Psoas muscle (tissue), 8 donors: ENCODE results near the gene ZBTB1. TPM values are rescaled to one million over a fixed set of nuclear protein-coding genes. Genes with fewer than 3 reads are reported as not detected.
A peak's percentile ranks its signal among the peaks of the same experiment; 100 is the strongest.

ENCODE experiments used
- ATAC-seq, 4 donors: fragments of 200-7000 bp; cut with Tn5 transposase; one replicate each; pipeline ENCODE4 v1.9.1; 2020; ENCODE audit warnings: moderate library complexity in 3 of 4, mild to moderate bottlenecking in 2 of 4
- DNase-seq, 2 donors: peaks; one replicate each; pipeline ENCODE4 v3.0.0-alpha.2; 2020
- H3K27ac ChIP-seq: fragments of 200-600 bp; one replicate; pipeline ENCODE4 v1.8.0; 2022
- H3K27me3 ChIP-seq, 3 donors: fragments of 200-600 bp in 1 of 3; one replicate each; pipeline versions ENCODE4 v1.6.1 to v1.8.0; 2013 to 2022; ENCODE audit warnings: low read length in 2 of 3, mild to moderate bottlenecking in 2 of 3, moderate library complexity in 1 of 3; ENCODE audit not compliant: insufficient read depth in 3 of 3
- H3K36me3 ChIP-seq, 2 donors: fragments of 200-600 bp in 1 of 2; one replicate each; pipeline versions ENCODE4 v1.6.1 to v1.8.0; 2013 to 2022; ENCODE audit warnings: low read depth in 1 of 2, mild to moderate bottlenecking in 1 of 2, moderate library complexity in 1 of 2; ENCODE audit not compliant: insufficient read depth in 1 of 2
- H3K4me1 ChIP-seq: fragments of 200-600 bp; one replicate; pipeline ENCODE4 v1.8.0; 2022
- H3K4me3 ChIP-seq: fragments of 200-600 bp; one replicate; pipeline ENCODE4 v1.8.0; 2022; ENCODE audit warnings: mild to moderate bottlenecking
- H3K9me3 ChIP-seq: fragments of 200-600 bp; one replicate; pipeline ENCODE4 v1.8.0; 2022
- WGBS, 3 donors: extraction: QIAGEN DNeasy Blood & Tissue Kit; methylation state at CpG; one replicate each; pipeline versions ENCODE4 v1.1.6 to v1.1.7; 2013; 5-methylcytosine and 5-hydroxymethylcytosine counted together
- intact Hi-C, 2 donors: fragments of 100-400 bp; cut with DNase I; formaldehyde crosslinking; loops; one replicate each; pipeline versions ENCODE4 v1.11.0 to v1.14.2; 2022
- polyA plus RNA-seq, 3 donors: library from polyadenylated mRNA; stranded (reverse); fragments of 200-250 nt; gene quantifications; one replicate each; pipeline ENCODE4 v1.2.3, GENCODE V29; 2013
- total RNA-seq, 4 donors: library from RNA; stranded (reverse); fragmentation: NEBNext Ultra II Directional in 2 of 4; extraction: Animal tissue kit (Norgen Biotek cat#: 25700) in 2 of 4; gene quantifications; one replicate each; pipeline versions ENCODE4 v1.2.1 to v1.2.4, GENCODE V29; 2021 to 2023
- TF ChIP-seq, protein P1 (sequence below): fragments of 200-600 bp; IDR thresholded peaks from one replicate; pipeline ENCODE4 v1.8.0; 2022; ENCODE audit warnings: antibody characterized with exemption
- donor health status: healthy with polysubstance abuse.
- donor health status: DM: no; HTN: no; CAD: no; lungs with moderate emphysema.
- donor health status: Bipolar disorder and iron deficiency.
- donor health status: healthy.
- donor health status: DM: yes; HTN: yes; CAD: no.
- donor health status: DM: no; HTN: no; CAD: no.
- donor health status: DM: no; HTN: no; CAD: no.
- donor health status: DM: yes; HTN: yes; CAD: no.

Gene ZBTB1
- total and polyA plus RNA-seq, 7 donors, result 11.0 to 39.2 (median 19.1) TPM

DNA sequence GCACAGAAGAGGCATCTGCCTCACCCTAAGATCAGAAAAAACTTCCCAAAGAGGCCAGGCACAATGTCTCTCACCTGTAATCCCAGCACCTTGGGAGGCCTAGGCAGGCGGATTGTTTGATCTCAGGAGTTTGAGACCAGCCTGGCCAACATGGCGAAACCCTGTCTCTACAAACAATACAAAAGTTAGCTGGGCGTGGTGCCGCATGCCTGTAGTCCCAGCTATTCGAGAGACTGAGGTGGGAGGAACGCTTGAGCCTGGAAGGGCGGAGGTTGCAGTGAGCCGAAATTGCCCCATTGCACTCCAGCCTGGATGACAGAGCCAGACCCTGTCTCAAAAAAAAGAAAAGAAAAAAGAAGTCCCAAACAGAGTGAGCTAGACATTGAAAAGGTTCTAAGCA lies 4.5 kb downstream of the ZBTB1 start:
- TF ChIP-seq, protein P1, sequence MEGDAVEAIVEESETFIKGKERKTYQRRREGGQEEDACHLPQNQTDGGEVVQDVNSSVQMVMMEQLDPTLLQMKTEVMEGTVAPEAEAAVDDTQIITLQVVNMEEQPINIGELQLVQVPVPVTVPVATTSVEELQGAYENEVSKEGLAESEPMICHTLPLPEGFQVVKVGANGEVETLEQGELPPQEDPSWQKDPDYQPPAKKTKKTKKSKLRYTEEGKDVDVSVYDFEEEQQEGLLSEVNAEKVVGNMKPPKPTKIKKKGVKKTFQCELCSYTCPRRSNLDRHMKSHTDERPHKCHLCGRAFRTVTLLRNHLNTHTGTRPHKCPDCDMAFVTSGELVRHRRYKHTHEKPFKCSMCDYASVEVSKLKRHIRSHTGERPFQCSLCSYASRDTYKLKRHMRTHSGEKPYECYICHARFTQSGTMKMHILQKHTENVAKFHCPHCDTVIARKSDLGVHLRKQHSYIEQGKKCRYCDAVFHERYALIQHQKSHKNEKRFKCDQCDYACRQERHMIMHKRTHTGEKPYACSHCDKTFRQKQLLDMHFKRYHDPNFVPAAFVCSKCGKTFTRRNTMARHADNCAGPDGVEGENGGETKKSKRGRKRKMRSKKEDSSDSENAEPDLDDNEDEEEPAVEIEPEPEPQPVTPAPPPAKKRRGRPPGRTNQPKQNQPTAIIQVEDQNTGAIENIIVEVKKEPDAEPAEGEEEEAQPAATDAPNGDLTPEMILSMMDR, result no peak
- ATAC-seq (no peak), DNase-seq (no peak)
- intact Hi-C loops, result loop anchor here in 1 of 2 donors (10.0 kb wide), 1 partner anchor 164 kb away; no protein-coding TSS in a partner anchor
- no peak overlapping the region for H3K4me3 ChIP-seq
- H3K36me3 ChIP-seq, result no peaks in the 10 kb centered on the region
- no peaks in the 10 kb centered on the region for H3K27me3 ChIP-seq
- peaks cover 62% of the 10 kb centered on the region for H3K4me1 ChIP-seq
- no peaks in the 10 kb centered on the region for H3K9me3 ChIP-seq
- H3K27ac ChIP-seq, result no peak overlapping the region
- WGBS, 3 donors, result 89 to 91% (median 91%) methylated on average over 8 of the region's 8 CpGs

DNA sequence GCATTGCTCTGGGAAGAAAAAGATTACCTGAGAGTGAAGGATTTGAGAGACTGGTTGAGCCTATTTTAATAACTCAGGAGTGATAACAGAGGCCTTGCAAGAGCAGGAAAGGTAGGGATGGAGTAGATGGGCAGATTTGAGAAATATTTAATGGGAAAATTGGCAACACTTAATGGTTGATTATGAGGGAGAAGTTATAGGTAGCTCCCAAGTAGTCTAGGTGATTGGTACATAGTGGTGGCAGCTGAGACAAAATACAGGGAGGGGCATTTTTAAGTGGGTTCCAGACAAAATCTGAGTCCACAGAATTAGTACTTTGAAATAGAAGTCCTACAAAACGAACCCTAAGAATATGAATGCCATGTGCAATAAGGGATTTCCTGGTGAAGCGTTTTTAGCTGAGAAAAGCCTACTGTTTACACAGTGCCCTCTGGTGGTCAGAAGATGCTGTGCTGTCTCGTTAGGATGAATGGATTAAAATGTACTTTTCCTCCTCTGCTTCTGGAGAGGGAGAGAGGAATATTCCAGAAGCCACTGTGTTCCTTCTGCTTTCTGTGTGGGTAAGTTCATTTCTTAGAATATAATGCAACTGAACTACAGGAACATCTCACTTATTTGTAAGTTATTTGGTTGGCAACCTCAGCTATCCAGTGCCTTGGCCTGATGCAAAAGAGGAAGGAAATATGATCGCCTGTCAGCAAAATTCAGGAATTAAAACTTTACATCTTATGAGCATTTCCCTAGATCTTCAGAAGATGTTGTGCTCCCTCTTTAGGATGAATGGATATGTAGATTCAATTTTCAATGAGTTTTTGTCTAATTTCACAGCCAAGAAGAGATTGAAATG lies 6.5 kb downstream of the ZBTB1 start:
- TF ChIP-seq, protein P1, result peak; percentile 91
- peak; percentile 58 to 76 (median 70) for ATAC-seq
- WGBS, 3 donors, result 19 to 21% (median 20%) methylated on average over 4 of the region's 4 CpGs
- H3K4me3 ChIP-seq, result no peak overlapping the region
- intact Hi-C loops, result no loop called here
- H3K9me3 ChIP-seq, result no peaks in the 10 kb centered on the region
- peaks cover 57% of the 10 kb centered on the region for H3K4me1 ChIP-seq
- H3K27ac ChIP-seq, result peak overlapping the region; percentile 48
- no peaks in the 10 kb centered on the region for H3K36me3 ChIP-seq
- peak in 1 of 2 donors; percentile 43 for DNase-seq
- H3K27me3 ChIP-seq, result no peaks in the 10 kb centered on the region

GRCh38 chr14:64513271-64513670 lies 8.7 kb downstream of the ZBTB1 start:
- H3K27me3 ChIP-seq, result no peaks in the 10 kb centered on the region

DNA sequence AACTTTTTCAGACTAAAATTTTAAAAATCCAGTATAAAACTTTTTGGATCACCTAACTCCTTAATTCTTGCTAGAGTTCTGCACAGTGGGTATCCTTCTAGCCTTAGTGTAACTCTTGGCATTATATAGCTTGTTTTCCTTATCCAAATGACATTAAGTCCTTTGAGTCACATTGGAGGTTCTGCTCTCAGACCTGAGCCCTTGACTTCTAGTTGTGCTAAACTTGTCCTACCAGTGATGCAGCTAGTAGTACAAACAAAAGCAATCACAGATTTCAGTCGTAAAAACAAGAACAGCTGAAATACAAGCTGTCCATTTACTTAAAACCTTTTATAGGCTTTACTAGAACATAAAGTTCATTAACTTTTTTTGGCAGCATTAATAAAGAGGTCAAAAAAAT lies 10.5 kb downstream of the ZBTB1 start:
- Histone ChIP-seq H3K27me3 (no peaks in the 10 kb centered on the region), H3K9me3 (no peaks in the 10 kb centered on the region), H3K4me3 (no peak overlapping the region), H3K4me1 (peaks cover 42% of the 10 kb centered on the region), H3K27ac (no peak overlapping the region), H3K36me3 (no peaks in the 10 kb centered on the region)
- intact Hi-C loops, result no loop called here
- DNase-seq, result no peak
- TF ChIP-seq, protein P1, result no peak
- ATAC-seq, result no peak
- WGBS, 3 donors, result 23 to 36% (median 24%) methylated on average over 1 of the region's 1 CpG

More at GRCh38 chr14:64513271-64513670, 8.7 kb downstream of the ZBTB1 start:
- intact Hi-C loops, result no loop called here
- Histone ChIP-seq H3K4me1 (peaks cover 44% of the 10 kb centered on the region), H3K4me3 (no peak overlapping the region), H3K36me3 (no peaks in the 10 kb centered on the region), H3K9me3 (no peaks in the 10 kb centered on the region), H3K27ac (no peak overlapping the region)
- TF ChIP-seq, protein P1, result no peak
- 94 to 95% (median 95%) methylated on average over 2 of the region's 2 CpGs for WGBS, 3 donors
- no peak for ATAC-seq
- DNase-seq, result no peak
